CD4-positive, alpha-beta T cell treated with Interferon gamma for 1 hour (primary cell): ENCODE results near the gene IL4R.
"Not testable (repeated sequence)": the region's sequence is repeated elsewhere in the genome, so short reads cannot be mapped to it uniquely, and the experiment has no call there.

Experiments used
- DNase-seq: peaks from one replicate; pipeline ENCODE4 v3.0.0-alpha.2; 2020

The IL4R gene

DNA sequence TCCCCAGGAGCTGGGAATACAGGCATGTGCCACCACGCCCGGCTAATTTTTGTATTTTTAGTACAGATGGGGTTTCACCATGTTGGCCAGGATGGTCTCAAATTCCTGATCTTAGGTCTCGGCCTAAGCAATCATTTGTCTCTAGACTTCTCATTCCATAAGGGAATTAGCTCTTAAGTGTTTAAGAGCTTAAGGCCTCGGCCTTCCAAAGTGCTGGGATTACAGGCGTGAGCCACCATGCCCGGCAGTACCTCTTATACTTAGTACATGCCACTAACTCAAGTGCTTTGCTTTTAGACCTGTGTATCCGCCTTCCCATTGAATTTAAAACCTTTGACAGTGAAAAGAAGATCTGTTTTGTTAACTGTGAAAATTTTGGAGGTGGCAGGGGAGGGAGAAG lies 71.6 kb downstream of the IL4R start:
- DNase-seq, result no peak

DNA sequence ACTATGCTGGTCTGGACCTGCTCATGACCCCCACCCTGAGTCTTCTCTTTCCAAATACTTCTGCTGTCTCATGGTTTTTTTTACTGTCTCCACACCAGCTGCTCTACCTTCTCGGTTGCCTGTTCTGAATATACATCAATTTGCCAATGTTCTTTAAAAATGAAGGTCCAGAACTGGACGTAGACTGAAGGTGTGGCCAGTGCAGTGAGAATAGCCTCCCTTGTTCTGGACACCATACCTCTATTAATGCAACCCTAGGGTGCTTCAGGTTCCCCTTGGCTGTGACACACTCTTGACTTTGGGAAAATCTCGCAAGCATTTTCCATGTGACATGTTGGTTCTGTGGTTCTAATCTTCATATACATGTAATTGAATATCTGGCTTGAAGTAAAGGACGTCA lies 72.9 kb downstream of the IL4R start:
- DNase-seq, result no peak

DNA sequence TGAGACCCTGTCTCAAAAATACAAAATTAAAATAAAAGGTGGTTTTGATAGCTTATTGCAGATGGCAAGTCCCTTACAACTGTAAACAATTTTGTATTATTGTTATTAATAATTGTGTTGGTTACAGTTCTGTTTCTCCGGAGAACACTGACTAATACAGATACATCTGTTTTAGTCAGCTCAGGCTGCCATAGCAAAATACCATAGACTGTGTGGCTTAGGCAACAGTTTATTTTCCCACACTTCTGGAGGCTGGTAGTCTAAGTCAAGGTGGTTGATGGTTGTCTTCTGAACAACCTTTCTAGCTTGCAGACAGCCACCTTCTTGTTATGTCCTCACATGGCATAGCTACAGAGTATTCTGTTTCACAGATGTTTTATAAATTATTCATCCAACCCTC lies 74.0 kb downstream of the IL4R start:
- no peak for DNase-seq

DNA sequence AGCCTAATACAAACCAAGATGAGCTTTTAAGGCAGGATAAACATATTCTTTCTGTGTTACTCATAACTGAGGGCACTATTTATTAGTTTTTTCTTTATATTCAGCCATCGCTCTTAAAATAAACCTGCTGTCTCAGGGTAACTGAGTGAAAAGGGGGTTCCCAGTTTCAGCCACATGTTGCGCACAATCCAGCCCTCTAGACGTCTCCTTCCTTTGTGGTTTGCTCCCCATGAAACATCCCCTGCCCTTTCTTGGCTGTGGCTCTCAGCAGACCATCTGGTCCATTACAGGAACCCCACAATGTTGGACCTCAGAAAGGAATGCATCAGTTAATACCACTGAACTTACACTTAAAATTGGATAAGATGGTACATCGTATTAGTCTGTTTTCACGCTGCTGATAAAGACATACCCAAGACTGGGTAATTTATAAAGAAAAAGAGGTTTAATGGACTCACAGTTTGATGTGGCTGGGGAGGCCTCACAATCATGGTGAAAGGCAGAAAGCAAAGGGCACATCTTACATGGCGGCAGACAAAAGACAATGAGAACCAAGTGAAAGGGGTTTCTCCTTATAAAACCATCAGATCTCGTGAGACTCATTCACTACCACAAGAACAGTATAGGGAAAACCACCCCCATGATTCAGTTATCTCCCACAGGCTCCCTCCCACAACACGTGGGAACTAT lies 75.6 kb downstream of the IL4R start:
- no peak for DNase-seq

DNA sequence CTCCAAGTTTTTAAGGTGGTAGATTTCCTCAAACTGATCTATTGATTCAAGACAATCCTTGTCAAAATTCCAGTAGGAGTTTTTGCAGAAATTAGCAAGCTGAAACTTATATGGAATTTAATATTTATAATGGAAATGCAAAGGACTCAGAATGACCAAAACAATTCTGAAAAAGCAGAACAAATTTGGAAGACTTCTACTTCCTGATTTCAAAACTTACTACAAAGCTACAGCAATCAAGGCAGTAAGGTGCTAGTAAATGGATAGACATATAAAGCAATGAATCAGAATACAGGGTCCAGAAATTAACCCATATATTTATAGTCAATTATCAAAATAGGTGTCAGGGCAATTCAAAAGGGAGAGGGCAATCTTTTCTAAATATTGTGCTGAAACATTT lies 76.4 kb downstream of the IL4R start:
- no peak for DNase-seq

DNA sequence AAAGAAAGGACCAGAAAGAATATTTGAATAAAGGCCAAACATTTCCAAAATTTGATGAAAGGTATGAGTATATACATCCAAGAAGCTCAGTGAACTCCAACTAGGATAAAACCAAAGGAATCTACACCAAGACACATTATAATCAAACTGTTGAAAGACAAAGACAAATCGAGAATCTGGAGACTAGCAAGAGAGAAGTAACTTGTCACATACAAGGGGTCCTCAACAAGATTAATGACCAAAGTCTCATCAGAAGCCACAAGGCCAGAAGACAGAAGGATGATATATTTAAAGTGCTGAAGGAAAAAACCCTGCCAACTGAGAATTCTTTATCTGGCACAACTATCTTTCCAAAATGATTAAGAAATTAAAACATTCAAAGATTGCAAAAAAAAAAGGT lies 78.9 kb downstream of the IL4R start:
- no peak for DNase-seq

DNA sequence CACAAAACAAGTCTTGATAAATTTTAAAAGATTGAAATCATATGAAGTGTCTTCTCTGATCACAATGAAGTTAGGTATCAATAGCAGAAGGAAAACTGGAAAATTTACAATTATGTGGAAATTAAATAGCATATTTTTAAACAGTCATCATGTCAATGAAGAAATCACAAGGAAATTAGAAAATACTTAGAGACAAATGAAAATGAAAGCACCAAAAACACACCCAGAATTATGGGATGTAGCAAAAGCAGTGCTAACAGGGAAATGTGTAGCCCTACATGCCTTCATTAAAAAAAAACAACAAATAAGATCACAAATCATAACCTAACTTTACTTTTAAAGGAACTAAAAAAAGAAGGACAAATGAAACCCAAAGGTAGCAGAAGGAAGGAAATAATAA lies 80.7 kb downstream of the IL4R start:
- no peak for DNase-seq

DNA sequence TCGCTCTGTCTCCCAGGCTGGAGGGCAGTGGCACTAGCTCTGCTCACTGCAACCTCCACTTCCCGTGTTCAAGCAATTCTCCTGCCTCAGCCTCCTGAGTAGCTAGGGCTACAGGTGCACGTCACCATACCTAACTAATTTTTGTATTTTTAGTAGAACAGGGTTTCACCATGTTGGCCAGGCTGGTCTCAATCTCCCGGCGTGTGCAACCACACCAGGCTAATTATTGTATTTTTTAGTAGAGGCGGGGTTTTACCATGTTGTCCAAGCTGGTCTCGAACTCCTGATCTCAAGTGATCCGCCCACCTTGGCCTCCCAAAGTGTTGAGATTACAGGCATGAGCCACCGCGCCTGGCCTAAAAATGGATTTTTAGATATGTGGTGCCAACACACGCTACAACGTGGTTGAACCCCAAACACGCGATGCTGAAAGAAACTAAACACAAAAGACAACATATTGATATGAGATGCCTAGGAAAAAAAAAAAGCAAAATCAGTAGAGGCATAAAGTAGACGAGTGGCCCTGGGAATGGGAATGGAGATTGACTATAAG lies 84.6 kb downstream of the IL4R start:
- DNase-seq, result not testable (repeated sequence)

DNA sequence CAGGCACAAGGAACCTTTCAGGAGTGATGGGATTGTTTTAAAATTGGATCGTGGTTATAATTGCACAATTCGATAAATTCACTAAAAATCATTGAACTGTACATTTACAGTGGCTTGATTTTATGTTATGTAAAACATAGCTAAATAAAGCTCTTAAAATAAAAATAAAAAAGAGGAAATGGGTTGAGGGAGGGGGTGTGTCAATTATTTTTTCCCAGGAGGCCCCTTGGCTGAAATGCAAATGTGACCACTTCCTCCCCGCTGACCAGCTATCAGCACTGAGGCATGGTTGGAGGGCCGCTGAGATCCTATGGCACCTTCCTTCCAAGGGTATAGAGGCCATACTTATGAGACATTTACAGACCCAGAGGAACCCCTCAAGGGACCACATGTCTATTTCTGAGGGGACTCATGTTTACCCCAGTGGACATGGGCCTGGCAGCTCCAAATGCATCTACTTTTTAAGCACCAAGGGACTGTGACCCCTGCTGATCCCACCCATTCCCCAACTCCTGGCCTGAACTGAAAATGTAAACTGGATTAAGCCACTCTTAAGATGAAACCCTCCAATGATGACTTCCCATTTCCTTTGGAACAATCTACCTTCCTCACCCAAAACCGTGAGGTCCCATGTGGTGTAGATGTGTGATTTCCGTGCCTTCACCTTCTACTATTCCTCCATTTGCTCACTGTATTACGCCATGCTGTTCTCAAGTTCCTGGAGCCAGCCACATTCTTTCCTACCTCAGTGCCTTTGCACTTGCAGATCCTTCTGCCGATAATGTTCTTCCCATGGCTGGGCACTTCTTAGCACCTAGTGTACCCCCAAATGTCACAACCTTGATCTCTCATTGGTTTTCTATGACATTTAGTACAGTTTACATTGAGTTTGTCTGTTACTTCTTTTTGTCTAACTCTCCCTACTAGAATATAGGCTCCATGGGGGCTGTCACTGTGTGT lies 85.4 kb downstream of the IL4R start:
- DNase-seq, result no peak

DNA sequence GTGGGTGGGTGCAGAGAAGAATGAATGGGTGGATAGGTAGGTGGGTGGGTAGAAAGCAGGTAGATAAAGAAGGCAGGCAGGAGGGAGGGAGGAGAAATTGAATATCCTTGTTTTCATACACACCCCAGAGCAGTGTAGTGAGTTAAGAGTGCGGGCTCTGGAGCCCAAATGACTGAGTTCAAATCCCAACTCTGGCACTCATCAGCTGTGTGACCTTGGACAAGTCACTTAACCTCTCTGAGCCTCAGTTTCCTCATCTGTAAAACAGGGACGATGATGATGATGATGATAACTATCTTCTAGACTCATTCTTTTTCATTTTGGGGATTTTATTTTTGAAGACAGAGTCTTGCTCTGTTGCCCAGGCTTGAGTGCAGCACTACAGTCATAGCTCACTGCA lies 86.2 kb downstream of the IL4R start:
- no peak for DNase-seq

DNA sequence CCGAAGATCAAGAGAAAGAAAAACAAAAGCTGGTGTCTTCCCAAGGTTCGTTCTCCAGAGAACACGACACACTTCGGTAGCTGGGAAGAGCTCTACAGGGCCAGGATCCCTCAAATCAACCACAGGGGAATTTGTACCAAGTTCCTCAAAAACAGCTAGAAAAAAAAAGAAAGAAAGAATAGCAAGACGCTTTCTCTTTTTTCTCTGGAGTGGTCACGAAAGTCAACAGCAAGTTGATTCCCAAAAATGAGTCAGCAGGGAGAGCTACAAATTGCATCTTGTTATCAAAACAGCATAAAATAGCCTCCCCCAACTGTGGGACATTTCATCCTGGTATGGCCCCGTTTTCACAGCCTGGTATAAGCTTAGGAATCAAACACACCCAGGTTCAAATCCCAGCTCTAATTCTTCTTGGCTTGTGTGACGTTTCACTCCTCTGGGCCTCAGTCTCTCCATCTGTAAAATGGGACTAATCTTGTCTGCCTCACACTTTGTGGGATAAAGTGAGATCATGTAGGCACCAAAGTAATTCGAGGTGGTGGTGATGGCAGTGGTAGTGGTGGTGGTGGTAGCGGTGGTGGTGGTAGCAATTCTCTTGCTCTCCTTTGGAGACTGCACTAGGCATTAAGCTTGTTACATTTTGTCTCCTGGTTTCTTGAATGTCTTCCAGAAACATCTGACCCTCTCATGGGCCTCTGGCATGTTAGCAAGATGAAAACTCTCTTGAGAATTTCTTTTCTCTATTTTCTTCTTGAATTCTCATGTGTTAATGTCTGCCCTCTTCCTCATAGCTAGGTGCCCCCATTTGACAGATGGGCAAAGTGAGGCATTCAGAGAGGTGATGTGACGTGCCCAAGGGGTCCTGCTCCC lies 87.2 kb downstream of the IL4R start:
- DNase-seq, result no peak

DNA sequence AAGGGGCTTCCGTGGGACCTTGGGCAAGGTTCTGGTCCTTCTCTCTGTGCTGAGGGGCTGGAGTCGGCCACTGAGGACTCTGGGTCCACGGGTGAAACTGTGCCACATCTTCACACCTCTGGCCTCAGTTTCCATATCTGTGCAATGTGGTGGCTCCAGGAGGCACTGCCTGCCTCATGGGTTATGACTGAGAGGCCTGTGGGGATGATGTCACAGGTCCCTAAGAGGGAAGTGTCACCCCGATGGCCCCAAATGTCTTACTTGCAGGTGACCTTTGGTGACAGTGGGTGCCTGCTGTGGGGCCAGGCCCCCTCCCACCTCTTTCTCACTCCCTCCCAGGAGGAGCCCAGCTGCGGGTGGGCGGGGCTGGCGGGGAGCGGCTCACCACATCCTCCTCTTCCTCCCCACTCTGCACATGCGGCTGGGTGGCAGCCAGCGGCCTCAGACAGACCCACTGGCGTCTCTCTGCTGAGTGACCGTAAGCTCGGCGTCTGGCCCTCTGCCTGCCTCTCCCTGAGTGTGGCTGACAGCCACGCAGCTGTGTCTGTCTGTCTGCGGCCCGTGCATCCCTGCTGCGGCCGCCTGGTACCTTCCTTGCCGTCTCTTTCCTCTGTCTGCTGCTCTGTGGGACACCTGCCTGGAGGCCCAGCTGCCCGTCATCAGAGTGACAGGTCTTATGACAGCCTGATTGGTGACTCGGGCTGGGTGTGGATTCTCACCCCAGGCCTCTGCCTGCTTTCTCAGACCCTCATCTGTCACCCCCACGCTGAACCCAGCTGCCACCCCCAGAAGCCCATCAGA lies 88.2 kb downstream of the IL4R start, which contains the start of gene IL21R:
TSS of gene IL21R (plus strand) at position 407 of the 801 bp plus-strand sequence. CDS start 27,898 bp downstream, outside the sequence.
- peak; percentile 91 for DNase-seq

DNA sequence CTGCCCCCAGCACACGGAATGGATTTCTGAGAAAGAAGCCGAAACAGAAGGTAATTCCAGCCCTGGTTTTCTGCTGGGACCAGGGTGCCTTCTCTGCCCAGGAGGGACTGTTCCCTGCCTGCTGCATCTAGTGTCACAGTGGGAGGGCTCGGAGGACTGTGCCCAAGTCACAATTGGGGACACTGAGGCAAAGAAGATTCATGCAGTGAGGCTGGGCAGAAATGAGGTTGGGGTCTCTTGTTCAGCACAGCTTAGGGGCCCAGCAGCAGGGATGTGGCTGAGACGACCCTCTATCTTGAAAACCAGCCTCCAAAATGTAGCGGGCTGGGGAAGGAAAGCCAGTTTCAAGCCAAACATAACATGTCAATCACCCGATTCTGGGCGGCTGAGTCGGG lies 88.8 kb downstream of the IL4R start:
- no peak for DNase-seq

DNA sequence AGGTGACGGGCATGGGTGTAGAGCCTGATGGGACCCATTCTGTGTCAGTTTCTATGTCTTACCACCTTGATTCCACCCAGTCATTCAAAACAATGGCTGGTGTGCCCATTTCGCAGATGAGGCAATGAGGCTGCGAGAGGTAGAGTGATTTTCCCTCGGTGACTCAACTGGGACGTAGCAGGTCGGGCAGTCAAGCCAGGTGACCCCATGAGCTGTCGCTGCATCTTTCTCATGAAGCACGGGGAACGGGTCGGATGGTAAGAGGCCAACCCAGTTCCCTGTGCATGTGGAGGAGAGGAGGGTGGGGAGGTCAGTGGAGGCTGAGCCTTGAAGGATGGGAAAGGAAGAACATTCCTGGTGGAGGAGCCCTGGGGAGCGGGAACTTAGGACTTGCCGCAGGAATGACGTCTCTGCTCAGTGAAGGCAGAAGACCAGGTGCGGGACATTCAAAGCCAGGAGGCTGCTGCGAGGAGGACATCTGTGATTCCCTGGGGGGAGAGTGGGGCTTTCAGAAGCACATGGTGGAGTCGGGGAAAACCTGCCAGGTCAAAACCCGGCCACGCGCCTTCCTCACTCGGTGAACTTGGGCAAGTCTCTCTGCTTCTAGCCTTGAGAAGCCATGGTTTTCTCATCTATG lies 89.3 kb downstream of the IL4R start:
- DNase-seq, result peak; percentile 47

DNA sequence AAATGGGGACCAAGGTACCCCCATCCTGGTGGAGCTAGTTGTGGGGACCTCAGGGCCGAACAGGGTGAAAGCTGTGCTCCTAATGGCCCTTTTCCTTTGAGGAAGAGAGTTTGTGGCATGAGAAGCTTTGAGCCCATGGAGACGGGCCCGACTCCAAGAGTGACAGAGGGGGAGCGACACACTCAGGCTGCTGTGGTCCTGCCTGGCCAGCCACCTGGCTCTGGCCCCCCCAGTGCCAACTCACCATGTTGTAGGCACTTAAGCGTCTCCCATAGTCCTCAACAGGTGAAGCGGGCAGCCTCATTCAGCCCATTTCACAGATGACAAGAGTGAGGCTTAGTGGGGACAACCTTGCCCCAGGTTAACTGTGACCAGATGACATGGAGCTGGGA lies 89.8 kb downstream of the IL4R start:
- DNase-seq, result no peak

DNA sequence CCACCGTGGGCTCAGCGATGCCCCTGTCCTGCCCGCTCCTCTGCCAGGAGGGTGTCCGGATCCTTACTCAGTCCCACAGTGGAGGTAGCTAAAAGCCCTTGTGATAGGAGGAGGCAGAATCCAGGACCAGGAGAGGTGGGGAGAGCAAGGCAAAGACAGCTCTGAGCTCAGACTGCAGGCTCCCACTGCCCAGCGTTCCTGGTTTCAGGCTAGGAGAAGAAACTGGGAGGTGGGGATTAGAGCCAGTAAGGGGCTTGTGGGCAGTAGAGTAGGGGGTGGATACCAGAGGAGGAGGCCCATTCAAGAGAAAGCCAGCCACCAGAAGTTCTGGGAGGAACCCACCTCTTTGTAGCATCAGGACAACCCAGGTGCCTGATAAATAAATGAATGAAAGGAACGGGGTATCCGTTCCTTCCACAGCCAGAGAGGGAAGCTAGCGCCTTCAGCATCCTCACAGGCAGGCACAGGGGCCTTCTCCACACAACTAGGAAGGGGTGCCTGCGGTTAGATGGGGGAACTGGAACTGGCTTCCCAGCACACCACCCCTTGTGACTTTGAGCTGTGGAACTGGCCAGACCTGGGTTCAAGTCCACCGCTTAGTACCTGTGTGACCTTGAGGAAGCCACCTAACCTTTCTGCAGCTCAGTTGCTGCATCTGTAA lies 90.5 kb downstream of the IL4R start:
- no peak for DNase-seq

DNA sequence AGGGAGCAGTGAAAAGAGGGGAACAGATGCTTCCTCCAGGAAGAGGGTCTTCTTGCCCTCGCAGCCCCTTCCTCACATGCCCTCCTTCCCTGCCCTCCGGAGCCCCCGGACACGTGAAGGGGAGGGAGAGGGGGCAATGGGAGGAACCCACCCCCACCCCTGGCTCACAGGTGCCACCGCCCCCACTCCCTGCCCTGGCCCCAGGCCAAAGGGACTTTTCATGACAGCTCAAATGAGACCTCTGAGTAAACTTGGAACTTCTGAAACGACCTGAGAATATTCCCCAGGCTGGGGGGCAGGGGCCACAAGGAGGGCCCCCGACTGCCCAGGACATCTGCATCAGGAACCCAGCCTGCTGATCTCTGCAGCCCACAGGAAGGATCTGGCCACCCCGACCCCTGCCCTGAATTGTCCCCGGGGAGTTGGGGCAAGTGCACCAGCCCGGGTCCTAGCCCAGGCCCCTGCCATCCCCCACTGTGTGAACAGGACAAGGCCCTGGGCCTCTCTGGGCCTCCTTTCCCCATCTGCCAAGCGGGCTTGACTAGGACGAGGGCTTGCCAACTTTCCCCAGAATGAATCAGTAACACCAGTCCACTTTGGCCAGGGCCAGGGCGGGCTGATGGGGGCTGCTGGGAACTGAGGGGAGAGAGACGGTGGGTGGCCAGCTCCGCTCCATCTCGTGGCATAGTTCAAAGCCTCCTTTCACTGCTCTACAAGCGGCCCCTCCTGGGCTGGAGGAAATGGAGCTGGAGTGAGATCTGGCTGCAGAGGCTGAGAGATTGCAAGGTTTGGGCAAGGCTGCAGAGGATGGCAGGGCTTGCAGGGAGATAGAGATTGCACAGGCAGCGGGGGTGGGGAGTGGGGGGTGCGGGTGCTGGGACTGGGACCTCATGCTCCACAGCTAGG lies 92.0 kb downstream of the IL4R start:
- DNase-seq, result no peak

DNA sequence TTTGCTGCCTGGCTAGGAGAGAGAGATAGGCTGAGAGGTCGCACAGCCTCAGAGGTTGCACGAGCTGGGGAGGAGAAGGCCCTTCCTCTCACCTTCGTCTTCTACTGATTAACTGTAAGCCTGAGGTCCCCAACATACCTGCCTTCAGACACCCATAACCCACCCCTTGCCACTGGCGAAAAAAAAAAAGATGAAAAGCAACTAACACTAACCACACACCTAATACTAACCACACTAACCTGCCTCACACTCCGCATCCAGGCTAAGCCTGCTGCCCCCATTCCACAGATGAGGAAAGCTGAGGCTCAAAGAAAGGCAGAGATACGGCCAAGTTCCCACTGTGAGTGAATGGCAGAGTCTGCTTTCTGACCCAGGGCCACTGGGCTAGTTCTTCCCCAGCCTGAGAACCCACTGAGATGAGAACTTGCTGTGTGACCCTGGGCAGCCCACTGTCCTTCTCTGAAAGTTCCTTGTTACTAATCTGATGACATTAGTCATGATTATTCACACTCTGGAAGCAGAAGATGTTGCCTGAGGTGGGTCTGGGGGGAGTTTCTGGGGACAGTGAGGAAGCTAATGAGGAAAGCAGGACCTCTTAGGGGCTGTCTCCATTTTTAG lies 92.8 kb downstream of the IL4R start:
- no peak for DNase-seq

DNA sequence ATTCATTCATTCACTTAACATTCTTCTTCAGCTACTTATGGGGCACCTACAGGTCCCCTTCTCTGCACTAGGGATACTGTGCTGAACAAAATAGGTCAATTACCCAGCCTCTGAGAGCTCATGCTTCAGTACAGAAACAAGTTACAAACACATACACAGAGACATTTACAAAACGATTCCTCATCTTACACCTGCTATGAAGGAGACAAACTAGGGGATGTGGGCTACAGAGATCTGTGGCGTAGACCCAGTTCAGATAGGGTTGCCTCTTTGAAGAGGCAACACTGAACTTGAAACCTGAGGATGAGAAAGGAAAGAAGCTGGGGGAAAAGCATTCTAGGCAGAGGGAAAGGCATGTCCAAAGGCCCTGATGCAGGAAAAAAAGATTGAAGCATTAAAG lies 93.4 kb downstream of the IL4R start:
- DNase-seq, result no peak
